Sciatic nerve (tissue), 2 donors: ENCODE results near the gene STK25. TPM values are rescaled to one million over a fixed set of nuclear protein-coding genes. Genes with fewer than 3 reads are reported as not detected.

Experiments
- ATAC-seq: fragments of 200-7000 bp; cut with Tn5 transposase; one replicate; pipeline ENCODE4 v1.9.1; 2020; ENCODE audit warnings: mild to moderate bottlenecking, moderate library complexity
- DNase-seq: peaks from one replicate; pipeline ENCODE4 v3.0.0-alpha.2; 2020; ENCODE audit warnings: low spot score
- intact Hi-C: fragments of 100-400 bp; cut with DNase I; formaldehyde crosslinking; loops from one replicate; pipeline ENCODE4 v1.14.2; 2022
- total RNA-seq: library from RNA; stranded (reverse); fragmentation: NEBNext Ultra II Directional; extraction: Animal tissue kit (Norgen Biotek cat#: 25700); gene quantifications from one replicate; pipeline ENCODE4 v1.2.1, GENCODE V29; 2021
- donor health status: DM: no; HTN: no; CAD: no.
- donor health status: DM: no; HTN: no; CAD: no.

Gene STK25
- total RNA-seq, result 125 TPM

- ATAC-seq (peak; percentile 98), DNase-seq (peak; percentile 99)
- intact Hi-C loops, result no loop called here
These were observed at the start of gene STK25 for GRCh38 chr2:241508240-241509154. Gene STK25, minus strand, starts transcription at chr2:241508584. Its CDS starts 549 bp downstream, at chr2:241508035.

- ATAC-seq (no peak), DNase-seq (no peak)
- intact Hi-C loops, result no loop called here
These were observed 48.4 kb upstream of the STK25 start for GRCh38 chr2:241556746-241557145.

GRCh38 chr2:241555711-241556110, 47.3 kb upstream of the STK25 start:
- no peak for DNase-seq

GRCh38 chr2:241554610-241555322, 46.4 kb upstream of the STK25 start:
- intact Hi-C loops, result no loop called here
- ATAC-seq, result no peak
- no peak for DNase-seq

More at GRCh38 chr2:241555711-241556110, 47.3 kb upstream of the STK25 start:
- no peak for ATAC-seq
- intact Hi-C loops, result no loop called here

GRCh38 chr2:241553981-241554380, 45.6 kb upstream of the STK25 start:
- ATAC-seq (no peak), DNase-seq (no peak)
- intact Hi-C loops, result no loop called here

- ATAC-seq (no peak), DNase-seq (no peak)
- intact Hi-C loops, result no loop called here
These were observed 45.1 kb upstream of the STK25 start for GRCh38 chr2:241553512-241553830.

- no peak for DNase-seq
- ATAC-seq, result peak; percentile 63
- intact Hi-C loops, result no loop called here
These were observed 43.8 kb upstream of the STK25 start for GRCh38 chr2:241551998-241552737.

- ATAC-seq (no peak), DNase-seq (no peak)
- intact Hi-C loops, result no loop called here
These were observed 43.2 kb upstream of the STK25 start for GRCh38 chr2:241551599-241551997.

GRCh38 chr2:241550616-241551580, 42.5 kb upstream of the STK25 start:
- DNase-seq, result no peak
- no peak for ATAC-seq
- intact Hi-C loops, result no loop called here

- ATAC-seq (no peak), DNase-seq (no peak)
- intact Hi-C loops, result no loop called here
These were observed 40.1 kb upstream of the STK25 start for GRCh38 chr2:241548451-241548835.

- intact Hi-C loops, result no loop called here
- ATAC-seq (no peak), DNase-seq (no peak)
These were observed 39.5 kb upstream of the STK25 start for GRCh38 chr2:241547781-241548450.

- intact Hi-C loops, result no loop called here
- DNase-seq (no peak), ATAC-seq (no peak)
These were observed 38.6 kb upstream of the STK25 start for GRCh38 chr2:241546771-241547498.

GRCh38 chr2:241545523-241546473, 37.4 kb upstream of the STK25 start:
- intact Hi-C loops, result no loop called here
- no peak for DNase-seq
- ATAC-seq, result no peak

- ATAC-seq, result no peak
- no peak for DNase-seq
- intact Hi-C loops, result no loop called here
These were observed 36.7 kb upstream of the STK25 start for GRCh38 chr2:241545106-241545505.

- DNase-seq (no peak), ATAC-seq (no peak)
- intact Hi-C loops, result no loop called here
These were observed 33.9 kb upstream of the STK25 start for GRCh38 chr2:241542278-241542605.

- intact Hi-C loops, result no loop called here
- ATAC-seq, result peak; percentile 19
These were observed 33.3 kb upstream of the STK25 start for GRCh38 chr2:241541564-241542277.

More at GRCh38 chr2:241541564-241542277, 33.3 kb upstream of the STK25 start:
- no peak for DNase-seq
